GM19463 (cell line): Measurements from ENCODE around the gene ZNF343.
"Not testable (repeated sequence)": the region's sequence is repeated elsewhere in the genome, so short reads cannot be mapped to it uniquely, and the experiment has no call there.

Experiments
- ATAC-seq: cut with Tn5 transposase; IDR thresholded peaks from one replicate; pipeline ENCODE4 v1.9.1; 2021; ENCODE audit warnings: mild to moderate bottlenecking, moderate library complexity; ENCODE audit not compliant: unreplicated experiment

Gene ZNF343

DNA sequence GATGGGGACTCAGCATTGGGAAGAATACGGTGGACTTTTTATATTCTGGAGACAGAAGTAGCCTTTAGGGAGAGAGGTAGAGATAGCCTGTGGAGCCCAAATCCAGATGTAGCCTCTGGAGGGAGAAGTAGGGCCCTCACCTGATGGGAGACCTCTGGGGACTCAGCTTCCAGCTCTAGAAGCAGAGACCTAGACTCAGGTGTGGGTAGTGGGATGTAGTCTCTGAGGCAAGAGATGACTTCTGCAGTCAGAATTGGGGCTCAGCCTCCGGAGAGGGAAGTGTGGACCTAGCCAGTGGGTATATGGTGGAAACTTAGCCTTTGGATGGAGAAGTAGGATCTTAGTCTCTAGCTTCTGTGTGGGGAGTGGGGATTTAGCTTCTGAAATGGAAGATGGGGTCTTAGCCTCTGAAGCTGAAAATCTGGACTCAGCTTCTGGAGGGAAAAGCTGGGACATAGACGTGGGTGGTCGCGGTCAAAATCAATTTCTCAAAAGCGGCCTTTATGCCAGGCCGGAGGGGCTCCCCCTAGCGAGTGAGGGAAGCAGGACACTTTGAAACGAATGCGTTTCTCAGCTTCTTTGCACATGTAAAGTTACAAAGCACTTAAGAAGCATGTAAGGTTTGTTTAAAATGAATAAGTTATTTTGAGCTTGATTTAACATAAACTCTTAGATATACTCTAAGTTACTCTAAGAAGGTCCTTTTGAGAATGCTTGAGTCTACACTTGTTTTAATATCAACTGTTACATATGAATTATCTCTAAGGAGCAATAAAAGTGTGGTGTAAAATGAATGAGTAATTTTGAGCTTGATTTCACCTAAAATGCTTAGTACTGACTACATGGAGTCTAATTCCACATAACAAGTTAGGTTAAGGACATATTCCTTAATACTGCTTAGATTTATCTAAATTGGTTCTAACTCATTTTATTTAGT, 12.9 kb upstream of the ZNF343 start:
- ATAC-seq: no peak

DNA sequence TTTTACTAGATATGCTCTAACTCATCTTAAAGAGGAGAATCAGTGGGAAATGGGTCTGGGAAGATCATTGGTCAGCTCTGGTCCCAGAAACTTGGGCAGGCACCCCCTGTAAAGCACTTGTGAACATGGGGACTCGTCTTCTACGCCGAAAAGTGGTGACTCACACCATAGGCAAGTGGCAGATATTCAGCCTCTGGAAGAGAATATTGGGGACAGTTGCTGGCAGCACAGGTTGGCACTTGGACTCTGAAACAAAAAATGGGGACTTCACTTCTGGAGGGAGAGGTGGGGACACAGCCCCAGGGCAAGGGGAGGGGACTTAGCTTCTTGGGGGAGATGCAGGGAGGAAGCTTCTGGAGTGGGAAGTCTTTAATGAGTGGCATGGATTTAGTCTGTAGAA, 11.9 kb upstream of the ZNF343 start:
- ATAC-seq: no peak

DNA sequence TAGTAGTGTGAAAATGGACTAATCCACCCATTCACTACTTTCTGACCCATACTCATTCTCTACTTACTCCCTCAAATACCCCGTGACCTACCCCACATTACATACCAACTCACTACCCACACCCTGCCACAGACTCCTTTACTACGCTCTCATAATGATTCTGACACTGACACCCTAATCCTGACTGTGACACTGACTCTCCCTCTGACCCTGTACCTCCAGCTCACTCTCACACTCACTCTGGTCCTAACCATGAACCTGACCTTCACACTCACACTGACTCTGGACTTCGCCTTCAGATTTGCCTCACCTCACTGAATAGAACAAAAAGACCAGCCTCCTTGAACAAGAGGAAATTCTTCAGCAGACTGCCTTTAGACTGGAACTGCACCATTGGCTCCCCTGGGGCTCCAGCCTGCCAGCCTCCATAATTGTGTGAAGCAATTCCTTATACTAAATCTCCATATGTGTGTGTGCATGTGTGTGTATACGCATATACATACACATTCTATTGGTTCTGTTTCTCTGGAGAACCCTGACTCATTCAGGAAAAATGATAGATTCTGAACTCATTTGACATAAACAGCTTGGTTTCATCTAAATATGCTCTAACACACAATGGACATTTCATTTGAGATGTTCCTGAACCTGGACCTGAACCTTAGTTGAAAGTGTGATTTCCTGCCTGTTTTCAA, 10.5 kb upstream of the ZNF343 start:
- ATAC-seq: no peak

DNA sequence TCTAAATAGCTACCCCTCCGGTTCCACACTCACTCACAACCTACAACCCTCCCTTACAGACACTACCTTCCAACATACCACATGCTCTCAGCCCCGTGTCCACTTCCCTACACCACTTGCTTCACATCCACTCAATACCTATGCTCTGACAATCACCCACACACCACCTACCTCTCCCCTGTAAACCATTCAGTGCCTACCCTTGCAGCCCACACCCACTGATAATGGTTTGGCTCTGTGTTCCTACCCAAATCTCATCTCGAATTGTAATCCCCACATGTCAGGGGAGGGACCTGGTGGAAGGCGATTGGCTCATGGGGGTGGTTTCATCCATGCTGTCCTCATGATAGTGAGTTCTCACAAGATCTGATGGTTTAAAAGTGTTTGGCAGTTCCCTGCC, 9.8 kb upstream of the ZNF343 start:
- no peak for ATAC-seq

DNA sequence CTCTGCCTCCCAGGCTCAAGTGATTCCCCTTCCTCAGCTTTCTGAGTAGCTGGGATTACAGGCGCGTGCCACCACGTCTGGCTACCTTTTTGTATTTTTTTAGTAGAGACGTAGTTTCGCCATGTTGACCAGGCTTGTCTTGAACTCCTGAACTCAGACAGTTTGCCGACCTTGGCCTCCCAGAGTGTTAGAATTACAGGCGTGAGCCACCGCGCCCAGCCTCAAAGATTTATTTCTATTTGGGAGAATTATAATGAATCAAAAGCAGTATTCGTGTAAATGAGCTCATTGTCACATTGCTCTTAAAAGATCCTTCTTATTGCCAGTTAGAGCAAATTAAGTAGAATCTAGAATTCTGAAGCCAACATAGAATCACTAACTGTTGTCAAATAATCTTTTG, 9.4 kb upstream of the ZNF343 start:
- no peak for ATAC-seq

DNA sequence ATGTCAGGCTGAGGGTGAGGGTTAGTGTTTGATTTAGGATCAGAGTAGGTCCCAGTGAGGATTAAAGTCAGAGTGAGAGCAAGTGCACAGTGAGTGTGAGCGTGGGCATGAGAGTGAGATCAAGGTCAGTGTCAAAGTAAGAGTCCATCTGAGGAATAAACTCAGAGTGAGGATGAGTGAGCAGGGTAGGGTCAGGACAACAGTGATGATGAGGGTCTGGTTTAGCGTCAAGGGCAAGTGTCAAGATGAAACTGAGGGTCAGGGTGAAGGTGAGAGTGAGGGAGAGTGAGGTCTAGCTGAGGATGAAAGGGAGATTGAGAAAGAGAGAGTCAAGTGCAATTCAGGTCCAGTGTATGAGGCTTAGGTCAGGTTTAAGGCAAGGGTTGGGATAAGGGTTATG, 7.7 kb upstream of the ZNF343 start:
- no peak for ATAC-seq

DNA sequence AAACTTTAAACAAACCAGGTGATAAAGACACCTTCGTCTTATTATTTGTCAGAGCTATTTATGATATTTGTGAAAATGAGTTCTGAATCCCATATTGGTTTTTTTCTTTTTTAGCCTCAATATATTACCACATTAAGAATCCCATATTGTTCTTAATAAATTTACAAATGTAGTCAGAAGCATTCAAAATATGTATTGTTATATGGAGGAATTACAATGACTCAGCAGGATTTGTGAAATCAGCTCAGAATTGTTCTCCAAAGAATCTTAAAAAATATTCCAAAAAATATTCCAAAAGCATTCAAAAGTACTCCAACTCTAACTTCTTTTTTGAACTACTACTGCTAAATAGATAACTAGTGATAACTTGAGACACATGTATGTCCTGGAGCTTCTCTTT, 6.5 kb upstream of the ZNF343 start:
- ATAC-seq: no peak

DNA sequence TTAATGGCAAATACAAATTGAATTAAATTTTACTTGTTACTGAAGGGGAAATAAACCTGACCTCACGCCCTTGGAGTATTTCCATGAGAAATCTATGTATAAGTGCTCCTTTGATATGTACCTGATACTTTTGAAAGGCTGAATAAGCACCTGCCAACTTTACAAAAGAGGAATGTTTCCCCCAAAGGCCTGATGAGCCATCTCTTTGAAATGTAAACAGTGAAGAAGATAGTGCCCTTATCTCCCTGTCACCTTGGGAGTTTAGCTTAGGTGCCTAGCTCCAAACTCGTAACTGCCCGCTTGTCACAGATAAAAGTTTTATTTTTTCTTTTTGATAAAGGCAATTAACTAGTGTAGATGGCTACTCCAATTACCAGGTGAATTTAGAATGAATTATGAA, 1.1 kb upstream of the ZNF343 start:
- ATAC-seq: no peak

DNA sequence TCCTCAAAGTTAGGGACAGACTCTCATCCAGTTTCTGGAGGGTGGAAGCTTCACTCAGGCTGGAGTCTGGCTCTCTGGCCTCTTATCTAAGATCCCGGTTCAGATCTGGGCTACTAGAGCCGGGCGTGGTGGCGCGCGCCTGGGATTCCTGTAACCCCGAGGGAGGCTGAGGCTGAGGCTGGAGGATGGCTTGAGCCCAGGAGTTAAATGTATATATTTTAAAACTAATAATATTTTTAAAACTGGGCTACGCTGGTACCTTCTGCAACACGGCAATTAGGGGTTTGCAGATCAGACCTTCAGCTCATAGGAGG, 710 bp upstream of the ZNF343 start:
- no peak for ATAC-seq

DNA sequence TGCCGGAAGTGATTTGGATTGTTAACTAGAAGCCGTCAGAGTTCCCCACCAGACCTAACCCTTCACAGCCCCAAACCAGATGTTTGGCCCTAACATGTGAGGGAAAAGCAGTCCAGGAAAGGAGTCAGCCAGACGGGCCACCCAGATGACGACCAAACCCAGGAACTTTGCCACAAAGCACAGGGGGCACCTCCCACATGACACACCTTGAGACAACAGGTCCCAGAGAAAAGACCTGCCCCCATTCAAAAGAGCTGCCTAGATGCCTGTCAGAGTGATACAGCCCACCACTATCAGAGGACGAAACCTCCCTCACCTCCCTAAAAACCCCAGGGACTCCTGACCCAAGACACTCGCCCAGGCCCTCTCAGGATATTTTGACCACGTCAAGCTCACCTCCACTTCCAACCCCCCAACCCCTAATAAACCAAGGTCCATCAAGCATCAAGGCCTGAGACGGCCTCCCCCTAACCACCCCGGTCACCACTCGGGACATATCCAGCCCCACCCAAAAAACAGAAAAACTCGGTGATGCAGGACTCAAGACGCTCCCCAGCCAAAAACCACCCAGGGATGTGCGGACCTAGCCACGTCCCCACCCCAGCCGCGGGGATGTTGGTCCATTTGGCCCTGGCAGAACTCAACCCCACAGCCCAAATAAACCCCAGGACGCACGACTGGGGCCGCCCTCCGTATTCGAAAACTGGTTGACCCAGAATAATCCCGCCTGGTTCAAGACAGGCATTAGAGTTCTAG, 662 bp downstream of the ZNF343 start:
- ATAC-seq: peak; percentile 16

DNA sequence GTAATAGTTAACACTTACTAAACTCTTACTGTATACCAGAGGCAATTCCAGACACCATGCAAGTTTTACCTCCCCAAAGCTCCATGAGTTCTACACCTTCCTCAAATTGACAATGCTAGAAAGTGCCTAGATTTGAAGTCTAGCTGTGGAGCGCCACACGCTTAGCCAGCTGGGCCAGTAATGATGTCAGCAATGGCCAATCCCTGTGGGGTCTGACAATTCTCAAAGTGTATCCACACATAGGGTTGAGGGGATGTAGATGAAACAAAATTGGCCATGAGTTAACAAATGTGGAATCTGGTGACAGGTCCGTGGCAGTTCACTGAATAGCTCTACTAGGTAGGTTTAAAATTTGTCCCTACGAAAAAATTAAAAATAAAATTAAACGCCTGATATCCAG, 1.3 kb downstream of the ZNF343 start:
- no peak for ATAC-seq

DNA sequence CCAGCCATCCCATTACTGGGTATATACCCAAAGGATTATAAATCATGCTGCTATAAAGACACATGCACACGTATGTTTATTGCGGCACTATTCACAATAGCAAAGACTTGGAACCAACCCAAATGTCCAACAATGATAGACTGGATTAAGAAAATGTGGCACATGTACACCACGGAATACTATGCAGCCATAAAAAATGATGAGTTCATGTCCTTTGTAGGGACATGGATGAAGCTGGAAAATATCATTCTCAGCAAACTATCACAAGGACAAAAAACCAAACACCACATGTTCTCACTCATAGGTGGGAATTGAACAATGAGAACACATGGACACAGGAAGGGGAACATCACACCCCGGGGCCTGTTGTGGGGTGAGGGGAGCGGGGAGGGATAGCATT, 2.3 kb downstream of the ZNF343 start:
- not testable (repeated sequence) for ATAC-seq

DNA sequence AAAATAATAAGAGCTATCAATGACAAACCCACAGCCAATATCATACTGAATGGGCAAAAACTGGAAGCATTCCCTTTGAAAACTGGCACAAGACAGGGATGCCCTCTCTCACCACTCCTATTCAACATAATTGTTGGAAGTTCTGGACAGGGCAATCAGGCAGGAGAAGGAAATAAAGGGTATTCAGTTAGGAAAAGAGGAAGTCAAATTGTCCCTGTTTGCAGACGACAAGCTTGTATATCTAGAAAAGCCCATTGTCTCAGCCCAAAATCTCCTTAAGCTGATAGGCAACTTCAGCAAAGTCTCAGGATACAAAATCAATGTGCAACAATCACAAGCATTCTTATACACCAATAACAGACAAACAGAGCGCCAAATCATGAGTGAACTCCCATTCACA, 3.9 kb downstream of the ZNF343 start:
- ATAC-seq: not testable (repeated sequence)

DNA sequence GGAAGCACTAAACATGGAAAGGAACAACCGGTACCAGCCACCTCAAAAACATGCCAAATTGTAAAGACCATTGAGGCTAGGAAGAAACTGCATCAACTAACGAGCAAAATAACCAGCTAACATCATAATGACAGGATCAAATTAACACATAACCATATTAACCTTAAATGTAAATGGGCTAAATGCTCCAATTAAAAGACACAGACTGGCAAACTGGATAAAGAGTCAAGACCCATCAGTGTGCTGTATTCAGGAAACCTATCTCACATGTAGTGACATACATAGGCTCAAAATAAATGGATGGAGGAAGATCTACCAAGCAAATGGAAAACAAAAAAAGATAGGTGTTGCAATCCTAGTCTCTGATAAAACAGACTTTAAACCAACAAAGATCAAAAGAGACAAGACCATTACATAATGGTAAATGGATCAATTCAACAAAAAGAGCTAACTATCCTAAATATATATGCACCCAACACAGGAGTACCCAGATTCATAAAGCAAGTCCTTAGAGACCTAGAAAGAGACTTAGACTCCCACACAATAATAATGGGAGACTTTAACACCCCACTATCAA, 5.8 kb downstream of the ZNF343 start:
- not testable (repeated sequence) for ATAC-seq

DNA sequence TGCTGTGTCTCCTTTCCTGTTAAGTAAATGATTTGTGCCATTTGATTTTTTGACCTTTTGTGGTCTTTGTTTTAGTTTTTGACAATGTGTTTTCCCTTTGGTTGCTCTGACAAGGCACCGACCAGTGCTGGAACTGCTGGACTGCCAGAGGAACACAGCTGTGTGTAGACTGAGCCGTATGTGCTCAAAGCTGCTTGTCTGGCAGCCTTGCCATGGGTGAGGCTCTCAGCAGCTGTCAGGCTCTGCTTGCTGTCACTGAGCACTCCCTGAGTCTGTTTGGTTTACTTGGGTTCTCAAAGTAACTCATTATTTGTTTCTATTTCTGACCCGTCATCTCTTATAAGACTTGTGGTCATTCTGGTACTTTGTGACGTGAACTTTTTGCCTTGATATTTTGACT, 23.1 kb downstream of the ZNF343 start:
- ATAC-seq: no peak

DNA sequence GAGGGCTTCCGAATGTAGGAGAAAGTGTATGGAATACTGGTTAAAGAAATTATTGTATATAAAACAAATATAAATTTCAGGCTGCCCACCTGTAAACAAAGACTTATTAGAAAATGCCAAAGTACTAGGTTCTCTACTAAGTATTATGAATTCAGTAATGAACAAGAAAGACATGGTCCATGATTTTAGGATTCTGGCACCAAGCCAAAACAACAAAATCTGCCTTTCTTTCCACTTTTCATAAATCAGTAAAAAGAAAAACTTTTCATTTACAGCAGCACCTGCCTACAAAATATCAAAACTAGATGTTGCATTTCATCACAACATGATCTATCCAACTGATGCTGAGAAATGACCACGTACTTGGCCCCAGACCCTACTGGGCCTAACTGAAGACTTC, 23.6 kb downstream of the ZNF343 start:
- ATAC-seq: no peak

DNA sequence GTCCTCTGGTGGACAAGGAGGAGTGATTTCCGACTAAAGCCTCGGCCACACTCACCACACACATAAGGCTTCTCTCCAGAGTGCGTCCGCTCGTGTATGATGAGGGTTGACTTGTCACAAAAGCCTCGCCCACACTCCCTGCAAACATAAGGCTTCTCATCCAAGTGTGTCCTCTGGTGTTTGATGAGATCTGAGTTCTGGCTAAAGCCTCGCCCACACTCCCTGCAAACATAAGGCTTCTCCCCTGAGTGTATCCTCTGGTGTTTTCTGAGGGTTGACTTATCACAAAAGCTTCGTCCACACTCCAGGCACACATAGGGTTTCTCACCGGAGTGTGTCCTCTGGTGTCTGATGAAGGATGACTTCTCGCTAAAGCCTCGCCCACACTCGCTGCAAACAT, 25.2 kb downstream of the ZNF343 start:
- ATAC-seq: no peak

DNA sequence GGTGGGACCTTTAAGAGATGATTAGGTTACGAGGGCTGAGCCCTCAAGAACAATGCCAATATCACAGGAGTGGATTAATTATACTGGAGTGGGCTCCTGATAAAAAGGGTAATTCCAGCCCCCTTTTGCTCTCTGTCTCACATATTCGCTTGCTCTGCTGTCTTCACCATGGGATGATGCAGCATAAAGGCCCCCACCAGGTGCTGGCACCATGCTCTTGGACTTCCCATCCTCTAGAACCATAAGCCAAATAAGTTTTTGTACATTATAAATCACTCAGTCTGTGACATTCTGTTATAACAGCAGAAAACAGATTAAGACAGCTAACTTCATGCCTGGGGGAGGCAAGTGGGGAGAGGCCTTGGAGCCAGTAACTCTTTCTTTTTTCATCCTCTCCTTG, 28.3 kb downstream of the ZNF343 start:
- ATAC-seq: no peak

DNA sequence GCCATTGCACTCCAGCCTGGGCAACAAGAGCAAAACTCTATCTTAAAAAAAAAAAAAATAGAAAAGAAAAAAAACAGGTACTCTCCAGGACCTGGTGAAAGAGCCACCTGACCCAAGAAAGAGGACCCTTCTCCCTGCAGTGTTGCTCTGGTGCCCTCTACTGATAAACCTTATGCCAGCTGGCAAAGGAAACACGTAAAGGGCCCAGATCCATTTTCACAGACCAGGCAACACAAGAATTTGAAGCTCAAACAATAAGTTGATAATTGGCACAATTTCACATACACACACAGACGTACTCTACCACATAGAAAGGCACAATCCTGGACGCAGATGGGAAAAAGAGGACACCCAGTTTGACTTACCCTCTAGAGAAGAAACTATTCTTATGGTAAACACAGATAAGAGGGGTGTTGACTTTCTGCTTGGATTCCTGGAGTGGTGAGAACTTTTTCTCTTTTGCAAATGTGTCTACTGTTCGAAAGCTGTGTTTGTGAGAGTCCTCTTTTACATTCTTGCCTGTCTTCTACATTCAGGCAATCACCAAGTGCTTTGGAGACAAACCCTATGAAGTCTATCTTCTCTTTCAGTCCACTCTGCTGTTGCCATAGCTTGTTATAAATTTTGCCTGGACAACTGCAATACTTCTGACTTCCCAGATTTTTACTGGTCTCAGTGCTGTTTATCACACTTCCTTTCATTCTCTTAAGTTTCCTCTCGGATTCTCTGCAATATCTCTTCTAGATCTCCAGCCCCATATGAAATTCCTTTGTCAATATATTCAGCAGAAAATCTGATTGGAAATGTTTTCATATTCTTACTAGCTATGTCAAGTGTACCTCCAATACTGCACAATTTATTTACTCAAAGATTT, 31.7 kb downstream of the ZNF343 start:
- ATAC-seq: no peak
